ENCODE results near the gene DBT.

DNA sequence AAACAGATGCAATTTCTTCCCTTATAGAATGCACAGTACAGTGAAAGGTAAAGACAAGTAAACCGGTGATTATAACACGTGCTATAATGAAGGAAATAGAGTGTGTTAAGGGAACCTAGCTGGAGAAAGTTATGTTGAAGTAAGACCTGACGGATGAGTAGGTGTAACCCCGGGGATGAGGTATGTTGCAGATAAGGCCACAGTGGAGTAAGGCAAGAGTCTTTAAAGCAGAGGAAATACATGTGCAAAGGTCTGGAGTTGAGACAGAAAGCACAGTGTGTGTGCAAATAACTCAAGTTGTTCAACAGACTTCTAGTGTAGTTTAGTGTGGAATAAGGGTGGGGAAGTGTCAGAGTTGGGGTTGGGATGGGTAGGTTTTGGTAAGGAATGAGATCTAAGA, 2.9 kb downstream of the DBT start:
- TF ChIP-seq, protein P1, sequence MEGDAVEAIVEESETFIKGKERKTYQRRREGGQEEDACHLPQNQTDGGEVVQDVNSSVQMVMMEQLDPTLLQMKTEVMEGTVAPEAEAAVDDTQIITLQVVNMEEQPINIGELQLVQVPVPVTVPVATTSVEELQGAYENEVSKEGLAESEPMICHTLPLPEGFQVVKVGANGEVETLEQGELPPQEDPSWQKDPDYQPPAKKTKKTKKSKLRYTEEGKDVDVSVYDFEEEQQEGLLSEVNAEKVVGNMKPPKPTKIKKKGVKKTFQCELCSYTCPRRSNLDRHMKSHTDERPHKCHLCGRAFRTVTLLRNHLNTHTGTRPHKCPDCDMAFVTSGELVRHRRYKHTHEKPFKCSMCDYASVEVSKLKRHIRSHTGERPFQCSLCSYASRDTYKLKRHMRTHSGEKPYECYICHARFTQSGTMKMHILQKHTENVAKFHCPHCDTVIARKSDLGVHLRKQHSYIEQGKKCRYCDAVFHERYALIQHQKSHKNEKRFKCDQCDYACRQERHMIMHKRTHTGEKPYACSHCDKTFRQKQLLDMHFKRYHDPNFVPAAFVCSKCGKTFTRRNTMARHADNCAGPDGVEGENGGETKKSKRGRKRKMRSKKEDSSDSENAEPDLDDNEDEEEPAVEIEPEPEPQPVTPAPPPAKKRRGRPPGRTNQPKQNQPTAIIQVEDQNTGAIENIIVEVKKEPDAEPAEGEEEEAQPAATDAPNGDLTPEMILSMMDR (IDR thresholded peaks at IDR 0.05) = no peak
- TF ChIP-seq POLR2A (IDR thresholded peaks at IDR 0.05) = no peak

Data from lower leg skin (tissue), 3 donors.